CD4-positive, alpha-beta T cell (primary cell): Measurements from ENCODE around the gene FCHSD2. TPM values are rescaled to one million over a fixed set of nuclear protein-coding genes. Genes with fewer than 3 reads are reported as not detected.

ENCODE experiments used
- ATAC-seq: fragments of 200-7000 bp; cut with Tn5 transposase; one replicate; pipeline ENCODE4 v1.10.0; 2022; ENCODE audit warnings: mild to moderate bottlenecking; ENCODE audit not compliant: poor library complexity
- CTCF ChIA-PET: fragments of 350-600 bp; sonication (Branson Sonifier 250); formaldehyde crosslinking; loops from one replicate; lab custom pipeline; 2021; ENCODE audit warnings: antibody characterized with exemption, inconsistent platforms; lab: Charles Lee
- POLR2A ChIA-PET: fragments of 350-600 bp; sonication (Branson Sonifier 250); formaldehyde crosslinking; loops from one replicate; lab custom pipeline; 2021; ENCODE audit warnings: antibody characterized with exemption, inconsistent platforms; lab: Charles Lee
- DNase-seq, 14 experiments: peaks; one replicate each; pipeline ENCODE4 v3.0.0-alpha.2; 2013 to 2020; ENCODE audit warnings: mixed read lengths in 2 of 14
- H3K27ac ChIP-seq, 2 donors: one replicate each; pipeline versions ENCODE4 v1.5.1 to v1.7.0; 2013; ENCODE audit warnings: low read length in 2 of 2, low read depth in 1 of 2, mild to moderate bottlenecking in 1 of 2
- H3K27me3 ChIP-seq, 2 experiments: 1 replicate in 1 of 2; 2 replicates in 1 of 2; pipeline versions ENCODE4 v1.6.1 to v1.7.0; 2013; ENCODE audit warnings: low read length in 2 of 2, control low read depth in 1 of 2, mild to moderate bottlenecking in 1 of 2, moderate library complexity in 1 of 2; ENCODE audit not compliant: insufficient read depth in 2 of 2, control insufficient read depth in 1 of 2
- H3K36me3 ChIP-seq: one replicate; pipeline ENCODE4 v1.6.1; 2013; ENCODE audit warnings: low read length, control low read depth; ENCODE audit not compliant: insufficient read depth
- H3K4me1 ChIP-seq: one replicate; pipeline ENCODE4 v1.6.1; 2013; ENCODE audit warnings: low read length, control low read depth; ENCODE audit not compliant: insufficient read depth
- H3K4me3 ChIP-seq: one replicate; pipeline ENCODE4 v1.5.1; 2013; ENCODE audit warnings: mild to moderate bottlenecking, low read length, moderate library complexity
- H3K9me3 ChIP-seq, 2 experiments: 1 replicate in 1 of 2; 2 replicates in 1 of 2; pipeline versions ENCODE4 v1.6.1 to v1.7.0; 2013; ENCODE audit warnings: low read length in 2 of 2, mild to moderate bottlenecking in 2 of 2, control low read depth in 1 of 2, moderate library complexity in 1 of 2; ENCODE audit not compliant: control insufficient read depth in 1 of 2, insufficient read depth in 1 of 2
- H3K27ac Mint-ChIP-seq: one replicate; pipeline ENCODE4 v1.8.0; 2020; ENCODE audit warnings: mixed read lengths
- H3K27me3 Mint-ChIP-seq: one replicate; pipeline ENCODE4 v1.8.0; 2021; ENCODE audit warnings: mixed read lengths
- H3K36me3 Mint-ChIP-seq: one replicate; pipeline ENCODE4 v1.8.0; 2021; ENCODE audit warnings: low read depth, mixed read lengths
- H3K4me1 Mint-ChIP-seq: one replicate; pipeline ENCODE4 v1.8.0; 2021; ENCODE audit warnings: low read depth, mixed read lengths
- H3K4me3 Mint-ChIP-seq: one replicate; pipeline ENCODE4 v1.8.0; 2020; ENCODE audit warnings: mild to moderate bottlenecking, mixed read lengths
- H3K9me3 Mint-ChIP-seq: one replicate; pipeline ENCODE4 v1.8.0; 2020; ENCODE audit warnings: mixed read lengths
- CTCF ChIP-seq: fragments of 200-600 bp; IDR thresholded peaks from one replicate; pipeline ENCODE4 v1.8.0; 2022; ENCODE audit warnings: antibody characterized with exemption, mild to moderate bottlenecking
- intact Hi-C, 2 experiments: fragments of 100-400 bp; cut with DNase I in 1 of 2; cut with micrococcal nuclease in 1 of 2; formaldehyde crosslinking; loops; one replicate each; pipeline versions ENCODE4 v1.15.1 to v1.9.0; 2023 to 2025; cut with DNase I, micrococcal nuclease
- total RNA-seq, 174 experiments: library from RNA in 2 of 174; stranded (reverse) in 2 of 174; gene quantifications; one replicate each; pipeline ENCODE4 v1.2.3 and lab custom pipeline; 2021 to 2026

FCHSD2 gene
- total RNA-seq, 2 experiments from 2014 or later, result 48.6 to 50.7 TPM

- no peak overlapping the region for H3K4me3 ChIP-seq
- peaks cover 16% of the 10 kb centered on the region for H3K4me1 Mint-ChIP-seq
- H3K27me3 Mint-ChIP-seq, result no peaks in the 10 kb centered on the region
- ChIA-PET POLR2A (no interaction called here), CTCF (interaction anchor here (0.8 to 1.1 kb wide), 2 partner anchors 17 to 73 kb away, joined by 3 read pairs; no protein-coding TSS in a partner anchor)
- intact Hi-C loops, result loop anchor here in 1 of 2 experiments (10.0 kb wide), 1 partner anchor 684 kb away; the partner anchor contains the start of gene ANAPC15
- no peaks in the 10 kb centered on the region for H3K9me3 ChIP-seq
- no peaks in the 10 kb centered on the region for H3K27me3 ChIP-seq
- peak overlapping the region; percentile 61 for H3K27ac Mint-ChIP-seq
- TF ChIP-seq CTCF, result no peak
- peaks cover 10% of the 10 kb centered on the region for H3K4me1 ChIP-seq
- H3K4me3 Mint-ChIP-seq, result no peak overlapping the region
- no peak overlapping the region for H3K27ac ChIP-seq
- ATAC-seq (no peak), DNase-seq (no peak)
- H3K9me3 Mint-ChIP-seq, result no peaks in the 10 kb centered on the region
- H3K36me3 ChIP-seq, result no peaks in the 10 kb centered on the region
- H3K36me3 Mint-ChIP-seq, result no peaks in the 10 kb centered on the region
Measured at GRCh38 chr11:72798361-72798760, 343.8 kb downstream of the FCHSD2 start.

- TF ChIP-seq CTCF, result peak; percentile 98
- intact Hi-C loops, result loop anchor here (1.0 to 10.0 kb wide), 8 partner anchors 20 to 679 kb away; partner anchors contain the start of genes ARAP1 (in 2 of the 2), ANAPC15 (in 1 of the 2) and ATG16L2 (in 1 of the 2)
- no peaks in the 10 kb centered on the region for H3K27me3 ChIP-seq
- H3K4me1 Mint-ChIP-seq, result peaks cover 29% of the 10 kb centered on the region
- peak within 1 kb of the TSS; percentile 99 for H3K4me3 Mint-ChIP-seq
- ChIA-PET CTCF (interaction anchor here (0.7 to 4.2 kb wide), 16 partner anchors 9 to 110 kb away, joined by 3 to 80 read pairs (median 4); partner anchors contain the start of gene ATG16L2), POLR2A (interaction anchor here (0.7 to 2.9 kb wide), 13 partner anchors 12 to 349 kb away, joined by 3 to 54 read pairs (median 4); partner anchors contain the start of genes ATG16L2 and FCHSD2)
- ATAC-seq (peak; percentile 90), DNase-seq (peak; percentile 91 to 98 (median 94))
- no peaks in the 10 kb centered on the region for H3K36me3 Mint-ChIP-seq
- peak within 1 kb of the TSS; percentile 99 for H3K27ac Mint-ChIP-seq
- peak within 1 kb of the TSS; percentile 82 for H3K4me3 ChIP-seq
- no peaks in the 10 kb centered on the region for H3K9me3 Mint-ChIP-seq
- peak within 1 kb of the TSS; percentile 99 for H3K27ac ChIP-seq
- H3K9me3 ChIP-seq, result no peaks in the 10 kb centered on the region
- no peaks in the 10 kb centered on the region for H3K27me3 Mint-ChIP-seq
- peaks cover 23% of the 10 kb centered on the region for H3K4me1 ChIP-seq
- no peaks in the 10 kb centered on the region for H3K36me3 ChIP-seq
Measured at GRCh38 chr11:72793425-72794367, 348.4 kb downstream of the FCHSD2 start, which contains the start of gene STARD10. TSS of gene STARD10 (minus strand) at chr11:72794047. CDS start at chr11:72781181, 12,866 bp downstream.

- ATAC-seq (no peak), DNase-seq (peak in 1 of 14 experiments; percentile 29)
- H3K27me3 Mint-ChIP-seq, result no peaks in the 10 kb centered on the region
- Histone ChIP-seq H3K36me3 (no peaks in the 10 kb centered on the region), H3K27ac (peak overlapping the region; percentile 99), H3K27me3 (no peaks in the 10 kb centered on the region), H3K9me3 (no peaks in the 10 kb centered on the region), H3K4me3 (peak overlapping the region; percentile 82), H3K4me1 (peaks cover 23% of the 10 kb centered on the region)
- POLR2A ChIA-PET, result interaction anchor here (1.1 to 2.9 kb wide), 9 partner anchors 12 to 347 kb away, joined by 3 to 54 read pairs (median 4); no protein-coding TSS in a partner anchor
- peak overlapping the region; percentile 99 for H3K4me3 Mint-ChIP-seq
- TF ChIP-seq CTCF, result no peak
- no peaks in the 10 kb centered on the region for H3K9me3 Mint-ChIP-seq
- H3K36me3 Mint-ChIP-seq, result no peaks in the 10 kb centered on the region
- CTCF ChIA-PET, result interaction anchor here (1.4 to 4.2 kb wide), 7 partner anchors 11 to 109 kb away, joined by 3 to 80 read pairs (median 11); partner anchors contain the start of gene ATG16L2
- peak overlapping the region; percentile 99 for H3K27ac Mint-ChIP-seq
- H3K4me1 Mint-ChIP-seq, result peaks cover 29% of the 10 kb centered on the region
- intact Hi-C loops, result loop anchor here (1.0 to 10.0 kb wide), 5 partner anchors 41 to 678 kb away; partner anchors contain the start of genes ARAP1 (in 2 of the 2) and ANAPC15 (in 1 of the 2)
Measured at GRCh38 chr11:72793076-72793424, 349.1 kb downstream of the FCHSD2 start.
